GM12892 (cell line): Measurements from ENCODE around the gene NME3. TPM values are rescaled to one million over a fixed set of nuclear protein-coding genes. Genes with fewer than 3 reads are reported as not detected.

Experiments used
- DNase-seq: peaks from one replicate; pipeline ENCODE4 v3.0.0; 2011; ENCODE audit not compliant: insufficient read length
- FAIRE-seq: peaks from 2 replicates; lab custom pipeline; 2011; peaks lifted over from hg19 to GRCh38; lab: Jason Lieb, UNC
- POLR2A ChIP-seq: IDR thresholded peaks from 2 replicates; pipeline ENCODE4 v1.6.1; 2011; ENCODE audit warnings: low read depth, low read length, control low read depth
- POLR2AphosphoS5 ChIP-seq: IDR thresholded peaks from 2 replicates; pipeline ENCODE4 v1.6.1; 2011; ENCODE audit warnings: low read depth, low read length, control low read depth
- TAF1 ChIP-seq: IDR thresholded peaks from 2 replicates; pipeline ENCODE4 v1.6.1; 2011; ENCODE audit warnings: low read depth, mild to moderate bottlenecking, control low read depth, low read length, borderline replicate concordance
- polyA plus RNA-seq: library from polyadenylated mRNA; unstranded; fragments of >200 nt; gene quantifications from one replicate; pipeline ENCODE4 v1.2.1, GENCODE V29; 2012; ENCODE audit warnings: missing spikeins, inconsistent platforms; ENCODE audit not compliant: missing spikeins

Gene NME3
- 11.8 TPM for polyA plus RNA-seq

GRCh38 chr16:1771188-1771863, at the start of gene NME3:
NME3 (minus strand) TSS chr16:1771543; CDS start chr16:1771534, 9 bp downstream.
- TF ChIP-seq POLR2AphosphoS5 (no peak), TAF1 (no peak), POLR2A (no peak; the same call in 1 of the 2 replicates)
- FAIRE-seq (peak; percentile 94), DNase-seq (peak; percentile 87)

GRCh38 chr16:1820946-1821290, 49.6 kb upstream of the NME3 start:
- no peak for TF ChIP-seq POLR2A
- no peak for TF ChIP-seq TAF1
- TF ChIP-seq POLR2AphosphoS5: no peak
- FAIRE-seq: no peak
- no peak for DNase-seq

GRCh38 chr16:1820096-1820945, 49.0 kb upstream of the NME3 start:
- DNase-seq: no peak
- no peak for FAIRE-seq
- TF ChIP-seq POLR2A (no peak), POLR2AphosphoS5 (no peak), TAF1 (no peak)

- no peak for TF ChIP-seq POLR2A
- no peak for TF ChIP-seq POLR2AphosphoS5
- no peak for TF ChIP-seq TAF1
- FAIRE-seq (no peak), DNase-seq (no peak)
Measured at GRCh38 chr16:1819611-1820010, 48.3 kb upstream of the NME3 start.

GRCh38 chr16:1818873-1819525, 47.7 kb upstream of the NME3 start:
- FAIRE-seq (no peak), DNase-seq (no peak)
- TF ChIP-seq POLR2AphosphoS5 (no peak), POLR2A (no peak), TAF1 (no peak)

- FAIRE-seq (no peak), DNase-seq (no peak)
- TF ChIP-seq POLR2A: no peak
- TF ChIP-seq POLR2AphosphoS5: no peak
- TF ChIP-seq TAF1: no peak
Measured at GRCh38 chr16:1818204-1818872, 47.0 kb upstream of the NME3 start.

- TF ChIP-seq POLR2A: no peak
- TF ChIP-seq TAF1: no peak
- TF ChIP-seq POLR2AphosphoS5: no peak
- FAIRE-seq (no peak), DNase-seq (no peak)
Measured at GRCh38 chr16:1817716-1818115, 46.4 kb upstream of the NME3 start.

- no peak for TF ChIP-seq POLR2AphosphoS5
- no peak for TF ChIP-seq TAF1
- TF ChIP-seq POLR2A: no peak
- FAIRE-seq: no peak
- no peak for DNase-seq
Measured at GRCh38 chr16:1817276-1817589, 45.9 kb upstream of the NME3 start.

- FAIRE-seq (no peak), DNase-seq (no peak)
- TF ChIP-seq POLR2A (no peak), POLR2AphosphoS5 (no peak), TAF1 (no peak)
Measured at GRCh38 chr16:1816396-1817275, 45.3 kb upstream of the NME3 start.

GRCh38 chr16:1815461-1815860, 44.1 kb upstream of the NME3 start:
- FAIRE-seq (no peak), DNase-seq (no peak)
- no peak for TF ChIP-seq POLR2AphosphoS5
